GM12874 (cell line): ENCODE measurements around the gene FBXW8.

Source experiments
- CTCF ChIP-seq: IDR thresholded peaks from 2 replicates; pipeline ENCODE4 v1.5.1; 2011; ENCODE audit warnings: low read depth, mild to moderate bottlenecking, control low read depth, low read length, moderate library complexity; ENCODE audit not compliant: insufficient read depth

Gene FBXW8

GRCh38 chr12:116874324-116874995 lies 36.3 kb upstream of the FBXW8 start:
- no peak for TF ChIP-seq CTCF

- no peak for TF ChIP-seq CTCF
These were observed 34.4 kb upstream of the FBXW8 start for GRCh38 chr12:116876151-116876869.

GRCh38 chr12:116878567-116879508 lies 31.9 kb upstream of the FBXW8 start:
- TF ChIP-seq CTCF: no peak

GRCh38 chr12:116879509-116880212 lies 31.1 kb upstream of the FBXW8 start:
- no peak for TF ChIP-seq CTCF

GRCh38 chr12:116880213-116880816 lies 30.4 kb upstream of the FBXW8 start:
- TF ChIP-seq CTCF: no peak

GRCh38 chr12:116880817-116881324 lies 29.9 kb upstream of the FBXW8 start:
- TF ChIP-seq CTCF: peak; percentile 26; the same call in 1 of the 2 replicates
